OCI-LY7 (cell line): ENCODE results near the gene TRAF4. TPM values are rescaled to one million over a fixed set of nuclear protein-coding genes. Genes with fewer than 3 reads are reported as not detected.

Source experiments
- BruUV-seq: library from RNA; stranded (reverse); fragments of 400-500 nt; replicated peaks from 2 replicates; lab custom pipeline; 2021; lab: Mats Ljungman, UMichigan
- CTCF ChIA-PET: fragments of 300-600 bp; sonication (Branson Sonifier 250); formaldehyde crosslinking; loops from one replicate; lab custom pipeline; 2022; ENCODE audit warnings: antibody characterized with exemption; ENCODE audit not compliant: unreplicated experiment; lab: Charles Lee
- POLR2A ChIA-PET: fragments of 300-600 bp; sonication (Branson Sonifier 250); formaldehyde crosslinking; loops from one replicate; lab custom pipeline; 2022; ENCODE audit warnings: antibody characterized with exemption; lab: Charles Lee
- DNase-seq: peaks from one replicate; pipeline ENCODE4 v3.0.0-alpha.2; 2015; ENCODE audit warnings: low spot score
- H2AFZ ChIP-seq: fragments of 200-600 bp; sonication (generic), shearing (Covaris generic); 2 replicates; pipeline ENCODE4 v1.6.1; 2014; ENCODE audit warnings: mild to moderate bottlenecking, antibody characterized with exemption, low read length, moderate library complexity
- H3K27ac ChIP-seq: fragments of 200-600 bp; sonication (generic); 2 replicates; pipeline ENCODE4 v1.5.1; 2014; ENCODE audit warnings: mixed run types, low read depth, mild to moderate bottlenecking, moderate library complexity, low read length, inconsistent platforms; ENCODE audit not compliant: poor library complexity, severe bottlenecking
- H3K36me3 ChIP-seq: fragments of 200-600 bp; sonication (generic); 2 replicates; pipeline ENCODE4 v1.6.1; 2014; ENCODE audit warnings: mild to moderate bottlenecking, antibody characterized with exemption, low read length, moderate library complexity, mixed read lengths; ENCODE audit not compliant: insufficient read depth
- H3K4me1 ChIP-seq: fragments of 200-600 bp; sonication (generic); 2 replicates; pipeline ENCODE4 v1.5.1; 2014; ENCODE audit warnings: mild to moderate bottlenecking, low read length; ENCODE audit not compliant: insufficient read depth, poor library complexity, severe bottlenecking
- H3K4me2 ChIP-seq: fragments of 200-600 bp; sonication (generic); 2 replicates; pipeline ENCODE4 v1.6.1; 2014; ENCODE audit warnings: mild to moderate bottlenecking, low read length
- H3K4me3 ChIP-seq: fragments of 200-600 bp; sonication (generic); 2 replicates; pipeline ENCODE4 v1.5.1; 2014; ENCODE audit warnings: mild to moderate bottlenecking, low read depth, low read length; ENCODE audit not compliant: poor library complexity, severe bottlenecking
- H3K79me2 ChIP-seq: fragments of 200-600 bp; sonication (generic); 2 replicates; pipeline ENCODE4 v1.6.1; 2016; ENCODE audit warnings: low read depth, mild to moderate bottlenecking, low read length, moderate library complexity, mixed read lengths; ENCODE audit not compliant: insufficient read depth
- H3K9me2 ChIP-seq: fragments of 200-600 bp; sonication (generic); 2 replicates; pipeline ENCODE4 v1.6.1; 2016; ENCODE audit warnings: mild to moderate bottlenecking, low read length, mixed read lengths; ENCODE audit not compliant: insufficient read depth
- H3K9me3 ChIP-seq: fragments of 200-600 bp; sonication (generic); 2 replicates; pipeline ENCODE4 v1.6.1; 2014; ENCODE audit warnings: mild to moderate bottlenecking, mixed run types, low read length, mixed read lengths
- H4K20me1 ChIP-seq: fragments of 200-600 bp; sonication (generic); 2 replicates; pipeline ENCODE4 v1.6.1; 2014; ENCODE audit warnings: mild to moderate bottlenecking, antibody characterized with exemption, low read length, moderate library complexity, mixed read lengths; ENCODE audit not compliant: insufficient read depth
- CTCF ChIP-seq: fragments of 200-600 bp; sonication (generic); conservative IDR thresholded peaks from 2 replicates; pipeline ENCODE4 v1.5.1; 2014; ENCODE audit warnings: mild to moderate bottlenecking, antibody characterized with exemption, low read length, moderate library complexity, mixed read lengths
- EZH2phosphoT487 ChIP-seq: fragments of 200-600 bp; sonication (generic); IDR thresholded peaks from 2 replicates; pipeline ENCODE4 v1.6.1; 2018; ENCODE audit warnings: low read depth, borderline replicate concordance, mild to moderate bottlenecking, mixed run types, antibody characterized with exemption, low read length, moderate library complexity, mixed read lengths
- intact Hi-C: fragments of 100-400 bp; cut with micrococcal nuclease; formaldehyde crosslinking; loops from one replicate; pipeline ENCODE4 v1.10.0; 2022; ENCODE audit not compliant: unreplicated experiment
- total RNA-seq, 2 experiments: library from RNA; depleted of rRNA in 1 of 2; stranded (reverse); fragments of >200 nt in 1 of 2; shearing (Covaris generic) in 1 of 2; gene quantifications; 2 replicates each; pipeline ENCODE4 v1.2.3, GENCODE V29; 2014 to 2022

Gene TRAF4
- total RNA-seq, 2 experiments from 2014 or later: 105 to 123 TPM

- H3K4me1 ChIP-seq: no peaks in the 10 kb centered on the region
- no peak overlapping the region for H3K4me2 ChIP-seq
- CTCF ChIA-PET: no interaction called here
- POLR2A ChIA-PET: interaction anchor here (0.6 kb wide), 1 partner anchor 68 kb away, joined by 4 read pairs; no protein-coding TSS in a partner anchor
- no peak for DNase-seq
- no TSS peak for BruUV-seq
- TF ChIP-seq EZH2phosphoT487 (no peak), CTCF (no peak)
- intact Hi-C loops: no loop called here
- H3K27ac ChIP-seq: no peak overlapping the region
- peaks cover 27% of the 10 kb centered on the region for H3K36me3 ChIP-seq
- no peaks in the 10 kb centered on the region for H3K9me3 ChIP-seq
- no peaks in the 10 kb centered on the region for H3K79me2 ChIP-seq
- H4K20me1 ChIP-seq: no peaks in the 10 kb centered on the region
- no peak overlapping the region for H2AFZ ChIP-seq
- no peak overlapping the region for H3K4me3 ChIP-seq
- no peaks in the 10 kb centered on the region for H3K9me2 ChIP-seq
These were observed 15.6 kb downstream of the TRAF4 start for GRCh38 chr17:28759256-28759865.

- intact Hi-C loops: loop anchor here (5.0 kb wide), 2 partner anchors 34 to 51 kb away; partner anchors contain the start of genes NEK8 and TLCD1
- H4K20me1 ChIP-seq: no peaks in the 10 kb centered on the region
- POLR2A ChIA-PET: interaction anchor here (0.6 to 1.2 kb wide), 2 partner anchors 76 to 133 kb away, joined by 3 to 4 read pairs; no protein-coding TSS in a partner anchor
- TF ChIP-seq EZH2phosphoT487 (no peak), CTCF (no peak)
- no peak for DNase-seq
- H3K27ac ChIP-seq: no peak overlapping the region
- H3K36me3 ChIP-seq: peaks cover 27% of the 10 kb centered on the region
- no peak overlapping the region for H2AFZ ChIP-seq
- BruUV-seq: no TSS peak
- CTCF ChIA-PET: no interaction called here
- no peaks in the 10 kb centered on the region for H3K9me2 ChIP-seq
- no peak overlapping the region for H3K4me3 ChIP-seq
- no peaks in the 10 kb centered on the region for H3K4me1 ChIP-seq
- no peak overlapping the region for H3K4me2 ChIP-seq
- no peaks in the 10 kb centered on the region for H3K9me3 ChIP-seq
- H3K79me2 ChIP-seq: no peaks in the 10 kb centered on the region
These were observed 17.1 kb downstream of the TRAF4 start for GRCh38 chr17:28760601-28761562.
